CD4-positive, alpha-beta T cell treated with Interleukin-15 for 4 hours (primary cell): ENCODE data around the gene SLC22A7.
A peak's percentile ranks its signal among the peaks of the same experiment; 100 is the strongest.

Source experiments
- DNase-seq: peaks from one replicate; pipeline ENCODE4 v3.0.0-alpha.2; 2020; ENCODE audit warnings: low spot score

The SLC22A7 gene

GRCh38 chr6:43265564-43265963, 32.5 kb upstream of the SLC22A7 start:
- no peak for DNase-seq

- no peak for DNase-seq
These were observed 30.3 kb upstream of the SLC22A7 start for GRCh38 chr6:43267619-43268354.

GRCh38 chr6:43268355-43268700, 29.7 kb upstream of the SLC22A7 start:
- no peak for DNase-seq

GRCh38 chr6:43268782-43269272, 29.2 kb upstream of the SLC22A7 start:
- no peak for DNase-seq

- DNase-seq = peak; percentile 37
These were observed 28.6 kb upstream of the SLC22A7 start for GRCh38 chr6:43269273-43270007.

- DNase-seq = no peak
These were observed 26.8 kb upstream of the SLC22A7 start for GRCh38 chr6:43271103-43271815.

GRCh38 chr6:43271944-43272343, 26.1 kb upstream of the SLC22A7 start:
- DNase-seq = no peak

- no peak for DNase-seq
These were observed 24.4 kb upstream of the SLC22A7 start for GRCh38 chr6:43273707-43274106.

- no peak for DNase-seq
These were observed 23.7 kb upstream of the SLC22A7 start for GRCh38 chr6:43274127-43274915.

- DNase-seq = peak; percentile 11
These were observed 23.0 kb upstream of the SLC22A7 start for GRCh38 chr6:43274916-43275597.

- peak; percentile 27 for DNase-seq
These were observed 22.1 kb upstream of the SLC22A7 start for GRCh38 chr6:43275801-43276576.

GRCh38 chr6:43276577-43277305, 21.3 kb upstream of the SLC22A7 start:
- no peak for DNase-seq

GRCh38 chr6:43277306-43277642, 20.8 kb upstream of the SLC22A7 start:
- no peak for DNase-seq

GRCh38 chr6:43277643-43278523, 20.2 kb upstream of the SLC22A7 start:
- no peak for DNase-seq

- DNase-seq = no peak
These were observed 19.5 kb upstream of the SLC22A7 start for GRCh38 chr6:43278524-43279078.

- DNase-seq = no peak
These were observed 17.8 kb upstream of the SLC22A7 start for GRCh38 chr6:43280234-43280633.

GRCh38 chr6:43282060-43282459, 16.0 kb upstream of the SLC22A7 start:
- no peak for DNase-seq

- DNase-seq = no peak
These were observed 15.2 kb upstream of the SLC22A7 start for GRCh38 chr6:43282636-43283513.
